Stomach smooth muscle (tissue), 2 donors: ENCODE data around the gene OSCP1.

Experiments
- H3K27ac ChIP-seq: one replicate; pipeline ENCODE4 v1.7.0; 2013; ENCODE audit warnings: mild to moderate bottlenecking, low read length, inconsistent platforms
- H3K27me3 ChIP-seq, 2 donors: one replicate each; pipeline ENCODE4 v1.7.0; 2013; ENCODE audit warnings: low read length in 2 of 2; ENCODE audit not compliant: insufficient read depth in 2 of 2, control insufficient read depth in 1 of 2
- H3K36me3 ChIP-seq, 2 donors: one replicate each; pipeline ENCODE4 v1.7.0; 2013; ENCODE audit warnings: low read length in 2 of 2; ENCODE audit not compliant: control insufficient read depth in 2 of 2, insufficient read depth in 2 of 2
- H3K4me1 ChIP-seq: one replicate; pipeline ENCODE4 v1.7.0; 2013; ENCODE audit warnings: low read length; ENCODE audit not compliant: control insufficient read depth, insufficient read depth
- H3K4me3 ChIP-seq, 2 donors: one replicate each; pipeline ENCODE4 v1.7.0; 2013; ENCODE audit warnings: low read length in 2 of 2
- H3K9ac ChIP-seq, 2 donors: one replicate each; pipeline ENCODE4 v1.7.0; 2013; ENCODE audit warnings: low read length in 2 of 2, mild to moderate bottlenecking in 1 of 2
- H3K9me3 ChIP-seq, 2 donors: one replicate each; pipeline ENCODE4 v1.7.0; 2013; ENCODE audit warnings: low read length in 2 of 2; ENCODE audit not compliant: control insufficient read depth in 2 of 2
- donor health status: healthy.
- donor health status: Pancreatic carcinoma.

OSCP1 gene

DNA sequence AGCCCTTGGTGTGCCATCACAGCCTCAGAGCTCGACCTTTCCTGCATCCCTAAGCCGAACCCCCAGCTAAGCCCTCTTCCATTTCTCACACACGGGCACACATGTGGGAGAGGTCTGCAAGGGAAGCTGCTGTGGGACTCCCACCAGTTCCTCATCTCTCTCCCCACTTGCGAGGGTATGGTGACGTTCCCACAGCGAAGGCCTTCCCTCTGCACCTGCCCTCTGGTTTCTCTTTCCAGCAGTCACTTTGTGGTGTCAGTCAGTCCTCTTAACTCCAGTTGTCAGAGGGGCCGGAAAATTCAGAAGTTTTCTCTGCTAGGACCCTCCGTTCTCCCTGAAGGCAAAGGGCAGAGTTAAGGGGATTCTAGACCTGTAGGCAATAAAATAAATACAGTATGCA, 59.0 kb downstream of the OSCP1 start:
- no peaks in the 10 kb centered on the region for H3K27me3 ChIP-seq
- H3K4me3 ChIP-seq: no peak overlapping the region
- no peaks in the 10 kb centered on the region for H3K9me3 ChIP-seq
- peak overlapping the region; percentile 24 for H3K27ac ChIP-seq
- H3K36me3 ChIP-seq: peaks cover 26 to 32% of the 10 kb centered on the region in 2 donors
- no peak overlapping the region for H3K9ac ChIP-seq
- peaks cover 40% of the 10 kb centered on the region for H3K4me1 ChIP-seq

DNA sequence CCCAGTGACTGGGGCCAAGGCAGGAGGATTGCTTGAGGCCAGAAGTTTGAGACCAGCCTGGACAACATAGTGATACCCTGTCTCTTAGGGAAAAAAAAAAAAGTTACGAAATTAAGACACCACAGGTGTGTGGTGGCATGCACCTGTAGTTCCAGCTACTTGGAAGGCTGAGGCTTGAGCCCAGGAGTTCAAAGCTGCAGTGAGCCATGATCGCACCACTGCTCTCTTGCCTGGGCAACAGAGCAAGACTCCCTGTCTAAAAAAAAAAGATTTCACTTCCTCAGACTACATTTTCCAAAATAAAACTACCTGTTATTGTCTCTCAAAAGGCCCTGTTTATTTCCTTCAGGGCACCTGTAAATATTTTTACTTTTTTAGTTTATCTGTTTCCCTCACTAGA, 59.8 kb downstream of the OSCP1 start:
- Histone ChIP-seq H3K27ac (peak overlapping the region; percentile 99), H3K9me3 (no peaks in the 10 kb centered on the region)

DNA sequence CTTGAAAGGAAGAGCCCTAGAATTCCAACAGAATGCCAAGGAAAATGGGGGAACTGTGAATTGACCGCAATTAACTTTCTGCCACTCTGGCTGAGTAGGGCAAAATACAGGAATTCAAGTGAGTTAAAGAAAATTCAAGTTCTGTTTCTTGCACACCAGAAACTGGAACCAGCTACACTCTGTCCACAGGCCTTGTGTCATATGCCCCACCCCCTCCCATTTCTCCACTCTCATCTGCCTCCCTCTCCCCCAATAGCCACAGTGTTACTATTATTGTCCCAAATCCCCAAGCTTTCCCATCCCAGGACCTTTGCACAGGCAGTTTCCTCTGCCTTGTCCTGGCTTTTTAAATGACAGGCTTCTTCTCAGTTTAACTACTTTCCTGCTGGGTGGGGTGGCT, 60.3 kb downstream of the OSCP1 start:
- peak overlapping the region in 1 of 2 donors; percentile 16 for H3K9ac ChIP-seq

More for the DNA sequence above, 59.8 kb downstream of the OSCP1 start:
- peaks cover 26 to 32% of the 10 kb centered on the region in 2 donors for H3K36me3 ChIP-seq
- H3K9ac ChIP-seq: no peak overlapping the region
- peaks cover 37% of the 10 kb centered on the region for H3K4me1 ChIP-seq
- H3K27me3 ChIP-seq: no peaks in the 10 kb centered on the region
- no peak overlapping the region for H3K4me3 ChIP-seq

DNA sequence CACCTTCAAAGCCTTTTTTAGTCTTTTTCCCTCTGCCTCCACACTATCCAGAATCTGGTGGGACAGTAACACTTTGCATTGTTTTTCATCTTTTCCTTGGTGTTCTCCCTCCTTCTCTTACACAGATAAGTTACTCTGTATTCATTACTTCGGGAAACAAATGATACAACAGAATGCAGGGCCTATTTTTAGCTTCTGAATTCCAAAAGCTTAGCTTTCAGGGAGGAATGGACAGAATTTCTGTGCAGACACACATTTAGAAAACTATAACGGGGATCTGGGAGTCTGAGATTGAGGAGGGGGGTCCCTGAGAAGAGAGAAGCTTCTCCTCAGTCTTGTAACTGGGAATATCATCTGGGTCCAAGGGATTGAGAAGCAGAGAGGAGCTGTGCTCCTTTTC, 61.0 kb downstream of the OSCP1 start:
- Histone ChIP-seq H3K9me3 (no peaks in the 10 kb centered on the region), H3K27ac (peak overlapping the region; percentile 99), H3K9ac (peak overlapping the region; percentile 13 to 16), H3K36me3 (peaks cover 26 to 32% of the 10 kb centered on the region in 2 donors), H3K4me3 (peak overlapping the region in 1 of 2 donors; percentile 8), H3K4me1 (peaks cover 45% of the 10 kb centered on the region), H3K27me3 (no peaks in the 10 kb centered on the region)

More for the DNA sequence above, 60.3 kb downstream of the OSCP1 start:
- no peak overlapping the region for H3K4me3 ChIP-seq
- peak overlapping the region; percentile 99 for H3K27ac ChIP-seq
- no peaks in the 10 kb centered on the region for H3K9me3 ChIP-seq
- H3K27me3 ChIP-seq: no peaks in the 10 kb centered on the region
- peaks cover 38% of the 10 kb centered on the region for H3K4me1 ChIP-seq
- H3K36me3 ChIP-seq: peaks cover 26 to 32% of the 10 kb centered on the region in 2 donors

DNA sequence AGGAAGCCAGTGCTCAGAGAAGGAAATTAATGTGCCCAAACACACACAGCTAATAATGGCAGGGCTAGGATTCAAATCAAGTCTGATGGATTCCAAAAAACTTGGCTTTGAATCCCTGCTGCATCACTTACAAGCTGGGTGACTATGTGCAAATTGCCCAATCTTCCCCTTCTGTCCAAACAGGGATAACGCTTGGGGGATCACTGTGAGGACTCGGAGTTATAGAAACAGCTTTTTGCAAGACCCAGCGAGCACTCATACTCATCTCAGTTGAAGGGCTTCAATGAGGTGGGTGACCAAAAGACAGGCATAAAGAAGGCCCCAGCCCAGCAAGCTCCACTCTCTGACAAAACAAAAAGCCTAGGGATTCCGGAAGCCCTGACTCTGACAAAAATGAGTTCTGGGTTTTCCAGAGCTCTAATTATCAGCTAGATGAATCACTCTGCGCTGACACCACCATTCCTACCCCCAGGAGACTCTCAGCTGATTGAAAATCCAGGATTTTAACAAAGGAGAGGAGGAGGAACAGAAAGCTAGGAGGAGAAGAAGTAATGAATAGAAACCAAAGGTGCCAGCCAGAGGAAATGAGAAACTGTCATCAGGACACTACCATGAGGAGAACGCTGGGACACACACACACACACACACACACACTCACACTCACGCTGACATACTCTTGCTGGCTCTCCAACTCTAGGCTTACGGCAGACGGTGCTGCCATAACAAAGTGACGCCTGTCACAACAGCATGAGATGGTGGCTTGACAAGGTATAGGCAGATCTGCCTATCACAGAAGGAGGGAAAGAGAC, 62.9 kb downstream of the OSCP1 start:
- Histone ChIP-seq H3K4me3 (peak overlapping the region; percentile 23 to 82), H3K9ac (peak overlapping the region; percentile 97 to 99), H3K36me3 (peaks cover 14 to 19% of the 10 kb centered on the region in 2 donors), H3K9me3 (no peaks in the 10 kb centered on the region), H3K27me3 (no peaks in the 10 kb centered on the region), H3K27ac (peak overlapping the region; percentile 99), H3K4me1 (peaks cover 59% of the 10 kb centered on the region)

DNA sequence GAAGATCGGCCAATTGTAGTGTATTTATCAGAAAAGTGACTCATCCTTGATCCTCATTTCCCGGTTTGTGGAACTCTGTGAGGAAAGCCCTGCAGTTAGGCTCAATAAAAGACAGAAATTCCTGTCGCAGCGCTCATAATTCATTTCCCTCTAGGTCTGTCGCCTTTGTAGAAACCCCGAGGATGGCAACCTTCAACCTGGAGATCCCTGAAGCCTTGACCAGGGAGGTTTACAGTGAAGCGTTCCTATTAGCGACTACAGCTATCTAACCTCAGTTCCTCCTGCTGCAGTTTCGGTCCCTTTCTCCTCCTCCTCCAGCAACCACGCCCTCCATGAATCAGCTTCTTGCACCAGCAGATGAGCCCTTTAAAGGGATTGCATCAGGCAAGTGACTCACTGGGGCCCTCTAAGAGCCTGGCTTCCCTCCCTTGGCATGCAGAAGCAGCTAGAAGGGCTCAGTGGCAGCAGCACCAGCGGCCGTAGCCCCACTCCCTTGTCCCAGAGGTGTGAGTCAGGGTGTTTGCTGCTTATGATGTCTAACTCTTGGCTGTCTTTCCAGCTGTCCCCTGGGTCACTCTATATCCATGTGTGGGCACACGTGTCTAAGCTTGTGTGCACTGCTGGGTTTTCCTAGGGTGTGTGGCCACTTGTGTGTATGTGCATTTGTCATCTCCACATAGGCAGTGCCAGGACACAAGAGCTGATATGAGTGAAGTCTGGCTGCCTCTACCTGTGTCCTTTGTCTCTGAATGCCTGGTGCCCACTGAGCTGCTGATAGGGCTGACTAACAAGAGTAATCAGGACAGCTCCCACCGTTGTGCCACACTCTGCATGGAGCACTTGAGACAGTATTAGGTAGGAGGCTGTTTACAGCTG, 63.7 kb downstream of the OSCP1 start:
- Histone ChIP-seq H3K36me3 (peaks cover 12 to 13% of the 10 kb centered on the region in 2 donors), H3K27ac (peak overlapping the region; percentile 99), H3K9ac (peak overlapping the region; percentile 97 to 99), H3K4me1 (peaks cover 65% of the 10 kb centered on the region), H3K27me3 (no peaks in the 10 kb centered on the region), H3K9me3 (no peaks in the 10 kb centered on the region), H3K4me3 (peak overlapping the region; percentile 80 to 82)

DNA sequence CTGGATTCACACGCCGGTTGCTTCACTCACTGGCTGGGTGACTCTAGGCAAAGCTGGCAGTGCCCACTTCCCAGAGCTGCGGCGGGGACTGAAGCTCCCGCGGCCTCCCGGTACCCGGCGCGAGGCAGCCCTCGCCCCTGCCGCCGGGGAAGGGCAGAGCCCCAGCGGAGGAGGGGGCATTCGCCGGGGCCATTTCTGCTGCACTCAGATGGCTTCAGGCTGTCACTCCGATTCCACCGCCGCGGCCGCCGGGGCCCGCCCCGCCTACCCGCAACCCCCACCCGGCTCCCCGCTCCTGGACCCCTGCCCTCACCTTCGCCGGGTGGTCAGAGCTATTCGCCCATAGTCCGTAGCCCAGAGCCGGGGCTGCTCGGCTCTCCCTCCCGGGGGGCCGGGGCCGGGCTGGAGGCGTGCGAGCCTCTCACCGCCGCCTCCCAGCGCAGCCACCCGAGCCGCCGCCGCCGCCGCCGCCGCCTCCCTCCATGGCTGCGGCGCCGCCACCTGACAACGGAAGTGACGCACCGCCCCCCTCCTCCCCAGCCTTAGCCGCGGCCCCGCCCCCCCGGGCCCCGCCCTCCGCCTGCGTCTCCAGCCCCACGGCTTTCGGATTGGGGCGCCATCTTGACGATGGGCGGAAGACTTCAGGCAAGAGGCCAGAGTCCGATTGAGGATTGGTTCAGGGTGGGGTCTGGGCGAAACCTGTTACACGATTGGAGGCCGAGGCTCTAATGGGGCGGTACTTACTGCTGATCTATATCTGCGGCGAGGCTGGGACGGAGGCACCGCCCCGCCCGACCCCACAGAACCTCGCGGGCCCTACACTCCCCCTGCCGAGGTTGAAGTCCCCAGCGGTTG, 64.6 kb downstream of the OSCP1 start, which contains the start of gene STK40:
TSS of gene STK40 (minus strand) at position 515 of the 855 bp plus-strand sequence. CDS start 24,592 bp downstream, outside the sequence.
- Histone ChIP-seq H3K4me3 (peak within 1 kb of the TSS; percentile 93), H3K9ac (peak within 1 kb of the TSS; percentile 97 to 99), H3K27ac (peak within 1 kb of the TSS; percentile 99), H3K9me3 (no peaks in the 10 kb centered on the region), H3K27me3 (no peaks in the 10 kb centered on the region), H3K4me1 (peaks cover 65% of the 10 kb centered on the region), H3K36me3 (peaks cover 5 to 6% of the 10 kb centered on the region in 2 donors)

DNA sequence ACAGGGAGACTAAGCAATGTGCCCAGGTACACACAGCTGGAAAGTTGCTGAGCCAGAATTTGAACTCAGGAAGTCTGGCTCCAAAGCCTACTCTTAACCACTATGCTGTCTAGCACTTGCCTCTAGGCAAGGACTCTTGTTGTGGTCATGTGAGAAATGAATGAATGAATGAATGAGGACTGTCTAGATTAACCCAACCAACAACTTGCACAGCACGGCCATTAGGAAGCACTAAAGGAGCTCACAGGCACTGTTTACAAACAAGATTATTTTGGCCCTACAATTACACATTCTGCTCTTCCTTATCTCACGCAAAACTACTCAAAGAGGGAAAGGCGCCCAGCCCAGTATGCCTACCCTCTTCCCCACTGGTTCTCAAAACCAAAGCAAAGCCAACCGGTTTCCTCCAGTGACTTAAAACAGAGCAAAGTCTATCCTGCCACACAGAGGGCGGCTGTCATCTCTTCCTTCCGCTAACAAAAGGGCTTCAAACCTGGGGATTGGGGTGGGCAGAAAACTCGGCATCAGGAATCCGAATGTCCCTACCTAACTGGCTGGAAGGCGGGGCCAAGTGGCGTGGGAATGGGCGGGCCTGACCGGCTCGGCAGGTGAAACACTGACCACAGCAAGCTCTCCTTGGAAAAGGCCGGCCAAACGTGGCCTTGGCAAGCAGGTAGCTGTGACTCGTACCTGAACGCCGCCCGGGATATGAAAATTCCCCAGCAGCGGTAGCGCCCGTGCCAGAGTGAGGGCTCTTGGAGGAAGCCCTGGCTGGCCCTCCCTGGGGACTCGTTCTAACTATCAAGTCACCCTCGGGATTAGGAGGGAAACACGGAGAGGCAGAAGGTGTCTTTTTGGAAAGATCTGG, 65.5 kb downstream of the OSCP1 start:
- Histone ChIP-seq H3K4me1 (peaks cover 67% of the 10 kb centered on the region), H3K27me3 (no peaks in the 10 kb centered on the region), H3K4me3 (peak overlapping the region; percentile 93), H3K27ac (peak overlapping the region; percentile 99), H3K9me3 (no peaks in the 10 kb centered on the region), H3K9ac (peak overlapping the region; percentile 90 to 92), H3K36me3 (peaks cover 2% of the 10 kb centered on the region in 2 donors)

DNA sequence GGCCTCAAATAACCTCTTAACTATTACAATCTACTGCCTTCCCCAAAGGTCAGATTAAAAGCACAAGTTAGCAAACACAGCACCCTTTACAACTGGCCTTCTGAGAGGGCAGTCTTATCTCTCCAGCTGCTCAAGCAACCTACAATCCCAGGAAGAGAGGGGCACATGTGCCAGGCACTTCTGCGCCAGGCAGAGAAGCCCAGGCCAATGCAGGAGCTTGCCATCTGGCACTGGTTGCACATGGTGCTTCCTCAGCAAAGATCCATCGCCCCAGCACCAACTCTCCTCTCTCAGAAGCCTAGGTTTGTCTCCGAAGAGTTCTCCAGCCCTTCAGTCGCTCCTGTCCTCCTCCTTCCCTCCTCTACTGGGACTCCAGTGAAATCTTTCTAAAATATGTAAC, 67.0 kb downstream of the OSCP1 start:
- Histone ChIP-seq H3K27me3 (no peaks in the 10 kb centered on the region), H3K9ac (peak overlapping the region in 1 of 2 donors; percentile 42), H3K4me3 (peak overlapping the region in 1 of 2 donors; percentile 29), H3K27ac (peak overlapping the region; percentile 24), H3K36me3 (peaks cover 0 to 2% of the 10 kb centered on the region in 2 donors), H3K4me1 (peaks cover 52% of the 10 kb centered on the region), H3K9me3 (no peaks in the 10 kb centered on the region)
